COLO668 (cell line): ENCODE data around the gene COL18A1.
"Not testable (repeated sequence)": the region's sequence is repeated elsewhere in the genome, so short reads cannot be mapped to it uniquely, and the experiment has no call there.

Source experiments
- DNase-seq: peaks from one replicate; lab custom pipeline; 2025; ENCODE audit not compliant: unreplicated experiment; lab: John Stamatoyannopoulos, UW

The COL18A1 gene

DNA sequence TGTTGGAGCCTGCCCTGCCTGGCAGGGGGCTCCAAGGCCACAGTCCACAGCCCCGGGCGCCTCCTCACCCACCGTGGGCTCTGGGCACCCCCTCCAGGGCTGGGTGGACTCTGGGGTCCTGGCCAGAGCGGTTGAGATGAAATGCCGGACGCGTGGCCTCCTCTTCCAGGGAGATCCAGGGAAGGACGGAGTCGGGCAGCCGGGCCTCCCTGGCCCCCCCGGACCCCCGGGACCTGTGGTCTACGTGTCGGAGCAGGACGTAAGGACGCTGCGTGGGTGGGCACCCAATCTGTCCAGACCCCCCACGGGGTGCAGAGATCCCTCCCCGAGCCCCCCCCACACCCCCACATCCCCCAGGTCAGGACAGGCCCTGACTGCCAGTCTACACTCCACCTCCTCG lies 86.1 kb downstream of the COL18A1 start:
- no peak for DNase-seq

GRCh38 chr21:45491623-45492022 lies 86.7 kb downstream of the COL18A1 start:
- DNase-seq = no peak

GRCh38 chr21:45492765-45493164 lies 87.8 kb downstream of the COL18A1 start:
- no peak for DNase-seq

- DNase-seq = no peak
These were observed 88.5 kb downstream of the COL18A1 start for GRCh38 chr21:45493401-45494001.

DNA sequence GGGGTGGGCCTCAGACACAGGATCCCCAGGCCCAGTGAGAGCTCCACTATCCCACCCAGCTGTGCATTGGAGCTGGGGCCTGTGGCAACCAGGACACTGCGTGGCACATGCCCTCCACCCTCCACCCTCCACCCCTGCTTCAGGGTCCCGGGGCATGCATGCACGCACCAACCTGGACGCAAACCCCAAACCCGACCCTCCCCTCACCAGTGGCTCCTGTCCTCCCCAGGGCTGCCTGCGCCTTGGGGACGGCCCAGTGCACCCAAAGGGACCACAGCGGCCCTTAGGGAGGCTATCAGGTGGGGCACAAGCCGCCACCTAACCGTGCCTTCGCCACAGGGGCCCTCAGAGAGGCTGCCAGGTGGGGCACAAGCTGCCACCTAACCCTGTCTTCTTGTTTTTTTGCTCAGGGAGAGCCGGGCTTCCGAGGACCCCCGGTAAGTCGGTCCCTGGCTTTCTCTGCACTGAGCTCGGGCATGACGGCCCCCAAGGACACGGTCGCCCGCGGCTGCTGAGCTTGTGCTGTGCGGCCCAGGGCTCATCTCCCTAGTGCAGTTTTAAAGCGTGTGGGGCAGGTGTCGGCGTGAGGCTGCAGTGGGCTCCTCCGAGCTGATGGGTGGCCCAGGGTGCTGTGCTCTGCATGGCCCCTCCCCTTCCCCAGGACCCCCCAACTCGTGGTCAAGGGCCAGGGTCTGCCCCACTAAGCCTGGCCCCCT lies 89.3 kb downstream of the COL18A1 start:
- DNase-seq = no peak

GRCh38 chr21:45494851-45495680 lies 90.1 kb downstream of the COL18A1 start:
- no peak for DNase-seq

- no peak for DNase-seq
These were observed 91.4 kb downstream of the COL18A1 start for GRCh38 chr21:45496151-45496967.

GRCh38 chr21:45496968-45497845 lies 92.2 kb downstream of the COL18A1 start:
- DNase-seq = no peak

DNA sequence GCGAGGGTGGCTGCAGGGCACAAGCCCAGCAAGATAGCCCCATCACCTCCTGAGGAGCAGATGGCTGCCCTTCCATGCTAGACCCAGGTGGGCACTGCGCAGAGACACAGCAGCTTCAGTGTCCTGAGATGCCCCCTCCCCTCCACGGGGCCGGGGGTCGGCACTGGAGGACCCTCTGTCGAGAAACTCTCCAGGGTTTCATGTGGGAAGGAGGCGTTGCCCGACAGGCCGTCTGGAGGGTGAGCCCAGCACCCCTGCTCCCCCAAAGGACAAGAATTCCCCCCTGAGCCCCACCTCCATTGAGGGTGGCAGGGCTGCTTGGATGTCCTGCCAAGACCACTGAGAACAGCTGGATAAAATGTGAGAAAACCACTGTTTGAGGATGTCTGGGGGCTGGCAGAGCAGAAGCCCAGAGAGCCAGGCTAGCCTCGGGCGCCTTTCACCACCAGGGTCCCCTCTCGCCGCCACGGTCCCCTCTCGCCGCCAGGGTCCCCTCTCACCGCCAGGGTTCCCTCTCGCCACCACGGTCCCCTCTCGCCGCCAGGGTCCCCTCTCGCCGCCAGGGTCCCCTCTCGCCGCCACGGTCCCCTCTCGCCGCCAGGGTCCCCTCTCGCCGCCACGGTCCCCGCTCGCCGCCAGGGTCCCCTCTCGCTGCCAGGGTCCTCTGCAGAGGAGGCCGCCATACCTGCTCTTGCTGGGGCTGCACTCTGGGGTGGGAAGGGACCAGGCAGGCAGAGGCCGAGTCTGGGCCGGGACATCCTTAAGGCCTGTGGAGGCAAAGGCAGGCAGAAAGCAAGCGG lies 93.1 kb downstream of the COL18A1 start:
- no peak for DNase-seq

DNA sequence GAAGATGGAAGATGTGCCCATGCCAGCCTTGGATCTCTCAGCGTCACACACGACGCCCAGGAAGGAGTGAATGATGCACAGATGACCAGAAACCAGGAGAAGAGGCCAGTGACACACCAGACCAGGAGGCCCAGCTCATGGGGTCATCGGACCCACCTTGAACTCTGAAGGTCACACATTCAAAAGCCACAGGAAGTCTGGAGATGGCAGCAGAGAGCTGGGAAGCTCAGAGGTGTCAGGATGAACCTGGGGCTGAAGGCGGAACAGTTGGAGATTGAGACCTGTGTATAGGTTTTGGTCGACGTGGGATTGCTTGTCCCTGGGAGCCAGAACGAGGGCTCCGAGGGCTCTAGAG lies 93.7 kb downstream of the COL18A1 start:
- no peak for DNase-seq

GRCh38 chr21:45499201-45499750 lies 94.3 kb downstream of the COL18A1 start:
- DNase-seq = no peak

DNA sequence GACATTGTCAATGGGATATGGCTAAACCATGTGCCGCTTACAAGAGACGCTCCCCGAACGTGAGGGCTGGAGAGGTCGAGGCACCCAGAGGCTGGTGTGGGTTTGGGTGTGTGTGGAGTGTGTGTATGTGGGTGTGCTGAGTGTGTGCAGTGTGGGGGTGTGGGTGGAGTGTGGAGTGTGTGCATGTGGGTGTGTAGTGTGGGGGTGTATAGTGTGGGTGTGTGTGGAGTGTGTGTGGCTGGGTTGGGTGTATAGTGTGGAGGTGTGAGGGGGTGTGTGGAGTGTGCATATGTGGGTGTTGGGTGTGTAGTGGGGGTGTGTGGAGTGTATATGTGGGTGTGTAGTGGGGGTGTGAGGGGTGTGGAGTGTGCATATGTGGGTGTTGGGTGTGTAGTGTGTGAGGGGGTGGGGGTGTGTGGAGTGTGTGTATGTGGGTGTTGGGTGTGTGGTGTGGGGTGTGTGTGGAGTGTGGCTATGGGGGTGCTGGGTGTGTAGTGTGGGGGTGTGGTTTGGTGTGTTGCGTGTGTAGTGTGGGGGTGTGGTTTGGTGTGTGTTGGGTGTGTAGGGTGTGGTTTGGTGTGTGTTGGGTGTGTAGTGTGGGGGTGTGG lies 95.1 kb downstream of the COL18A1 start:
- DNase-seq = no peak

DNA sequence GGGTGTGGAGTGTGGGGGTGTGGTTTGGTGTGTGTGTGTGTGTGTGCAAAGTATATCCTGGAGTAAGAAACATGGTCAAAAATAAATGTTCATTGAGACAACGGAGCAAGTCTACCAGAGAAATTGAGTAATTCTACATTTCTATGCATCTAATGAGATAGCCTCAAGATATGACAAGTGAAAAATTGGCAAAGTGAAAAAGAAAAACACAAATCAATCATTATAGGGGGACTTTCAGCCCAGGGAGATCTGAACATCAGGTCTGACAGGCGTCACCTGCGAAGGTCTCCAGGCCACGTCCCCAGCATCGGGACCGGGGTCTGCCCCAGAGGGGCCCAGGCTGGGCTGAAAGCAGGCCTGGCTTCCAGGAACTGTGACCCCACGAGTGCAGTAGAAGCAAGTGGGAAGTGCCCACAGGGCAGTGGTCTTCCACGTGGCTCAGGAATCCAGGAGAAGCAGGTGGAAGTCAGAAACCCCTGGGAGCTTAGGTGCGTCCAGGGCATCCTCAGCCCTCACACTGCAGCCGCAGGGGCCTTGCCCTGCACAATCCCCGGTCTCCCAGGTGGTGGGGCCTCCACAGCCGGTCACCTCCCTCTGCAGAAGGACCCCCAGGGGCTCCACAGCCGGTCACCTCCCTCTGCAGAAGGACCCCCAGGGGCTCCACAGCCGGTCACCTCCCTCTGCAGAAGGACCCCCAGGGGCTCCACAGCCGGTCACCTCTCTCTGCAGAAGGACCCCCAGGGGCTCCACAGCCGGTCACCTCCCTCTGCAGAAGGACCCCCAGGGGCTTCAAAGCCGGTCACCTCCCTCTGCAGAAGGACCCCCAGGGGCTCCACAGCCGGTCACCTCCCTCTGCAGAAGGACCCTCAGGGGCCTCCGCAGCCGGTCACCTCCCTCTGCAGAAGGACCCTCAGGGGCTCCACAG lies 96.4 kb downstream of the COL18A1 start:
- not testable (repeated sequence) for DNase-seq

DNA sequence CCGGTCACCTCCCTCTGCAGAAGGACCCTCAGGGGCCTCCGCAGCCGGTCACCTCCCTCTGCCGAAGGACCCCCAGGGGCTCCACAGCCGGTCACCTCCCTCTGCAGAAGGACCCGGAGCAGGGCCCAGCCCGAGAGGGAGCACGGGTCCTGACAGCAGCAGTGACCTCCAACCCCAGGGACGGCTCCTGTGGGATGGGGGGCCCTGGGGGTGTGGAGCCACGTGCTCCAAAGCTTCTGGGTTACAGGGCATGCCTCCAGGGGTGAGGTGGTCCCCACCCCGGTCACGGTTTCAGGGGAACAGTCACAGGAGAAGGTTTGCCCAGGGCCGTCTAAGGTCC lies 97.0 kb downstream of the COL18A1 start:
- DNase-seq = no peak

GRCh38 chr21:45502600-45502999 lies 97.6 kb downstream of the COL18A1 start:
- no peak for DNase-seq

DNA sequence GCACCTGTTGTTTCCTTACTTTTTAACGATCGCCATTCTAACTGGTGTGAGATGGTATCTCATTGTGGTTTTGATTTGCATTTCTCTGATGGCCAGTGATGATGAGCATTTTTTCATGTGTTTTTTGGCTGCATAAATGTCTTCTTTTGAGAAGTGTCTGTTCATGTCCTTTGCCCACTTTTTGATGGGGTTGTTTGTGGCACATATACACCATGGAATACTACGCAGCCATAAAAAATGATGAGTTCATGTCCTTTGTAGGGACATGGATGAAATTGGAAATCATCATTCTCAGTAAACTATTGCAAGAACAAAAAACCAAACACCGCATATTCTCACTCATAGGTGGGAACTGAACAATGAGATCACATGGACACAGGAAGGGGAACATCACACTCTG lies 98.3 kb downstream of the COL18A1 start:
- not testable (repeated sequence) for DNase-seq

- DNase-seq = no peak
These were observed 99.1 kb downstream of the COL18A1 start for GRCh38 chr21:45504021-45504515.
